Transverse colon (tissue), 4 donors: Measurements from ENCODE around the gene ZNF260. TPM values are rescaled to one million over a fixed set of nuclear protein-coding genes. Genes with fewer than 3 reads are reported as not detected.

Source experiments
- DNase-seq: peaks from one replicate; pipeline ENCODE4 v3.0.0-alpha.2; 2019
- H3K27ac ChIP-seq, 4 donors: fragments of 200-600 bp; sonication (generic); 2 replicates each; pipeline ENCODE4 v1.5.1; 2016 to 2018; ENCODE audit warnings: inconsistent platforms in 4 of 4
- H3K27me3 ChIP-seq: fragments of 200-600 bp; sonication (generic); 2 replicates; pipeline ENCODE4 v1.5.1; 2017; ENCODE audit warnings: inconsistent platforms
- H3K36me3 ChIP-seq, 4 donors: fragments of 200-600 bp; sonication (generic); 2 replicates each; pipeline ENCODE4 v1.5.1; 2017 to 2019; ENCODE audit warnings: inconsistent platforms in 4 of 4
- H3K4me1 ChIP-seq, 4 donors: fragments of 200-600 bp; sonication (generic); 2 replicates each; pipeline ENCODE4 v1.5.1; 2017 to 2020; ENCODE audit warnings: inconsistent platforms in 4 of 4
- H3K4me3 ChIP-seq, 4 donors: fragments of 200-600 bp; sonication (generic); 1 replicate in 1 of 4; 2 replicates in 3 of 4; pipeline versions ENCODE4 v1.5.1 to v1.6.1; 2017 to 2019; ENCODE audit warnings: inconsistent platforms in 4 of 4
- H3K9me3 ChIP-seq, 2 donors: fragments of 200-600 bp; sonication (generic); 2 replicates each; pipeline ENCODE4 v1.5.1; 2017 to 2019; ENCODE audit warnings: inconsistent platforms in 2 of 2
- CTCF ChIP-seq, 5 experiments: fragments of 200-600 bp in 3 of 5; fragments of 450-650 bp in 2 of 5; sonication (generic) in 3 of 5; IDR thresholded peaks; 1 replicate in 2 of 5; 2 replicates in 3 of 5; pipeline ENCODE4 v1.5.1; 2016 to 2017; ENCODE audit warnings: antibody characterized with exemption in 5 of 5, inconsistent platforms in 3 of 5, mild to moderate bottlenecking in 2 of 5, moderate library complexity in 1 of 5
- EP300 ChIP-seq: sonication (generic); formaldehyde crosslinking; IDR thresholded peaks from one replicate; pipeline ENCODE4 v1.6.1; 2017; ENCODE audit warnings: antibody characterized with exemption, low read depth
- POLR2A ChIP-seq: fragments of 450-650 bp; IDR thresholded peaks from one replicate; pipeline ENCODE4 v1.6.1; 2016; ENCODE audit warnings: antibody characterized with exemption, mild to moderate bottlenecking, moderate library complexity
- POLR2AphosphoS5 ChIP-seq, 3 donors: sonication (generic); formaldehyde crosslinking; IDR thresholded peaks; one replicate each; pipeline ENCODE4 v1.6.1; 2016; ENCODE audit warnings: antibody characterized with exemption in 3 of 3
- WGBS, 2 donors: methylation state at CpG; one replicate each; pipeline ENCODE4 v1.1.5; 2018; ENCODE audit warnings: low coverage in 1 of 2; 5-methylcytosine and 5-hydroxymethylcytosine counted together
- in situ Hi-C, 4 donors: fragments of 200-750 bp; cut with MboI; loops; one replicate each; pipeline versions ENCODE4 v1.15.0 to v1.15.1; 2017; ENCODE audit warnings: low sequenced_read_pairs in 3 of 4, low pct_ligation_motif_present in 1 of 4, low pct_unique_long_range_greater_than_20kb in 1 of 4
- intact Hi-C: fragments of 100-400 bp; cut with DNase I; formaldehyde crosslinking; loops from one replicate; pipeline ENCODE4 v1.15.1; 2023; ENCODE audit warnings: low total_unique reads
- total RNA-seq, 4 donors: library from RNA; depleted of rRNA; stranded (reverse); fragments of >200 nt; gene quantifications; one replicate each; pipeline ENCODE4 v1.1.0, GENCODE V29; 2016

ZNF260 gene
- 10 to 100 TPM in 1 of 4 donors, 1 to 10 TPM in 3; 2.6 to 11.1 (median 7.4) TPM for total RNA-seq

- no peaks in the 10 kb centered on the region for H3K27me3 ChIP-seq
- in situ Hi-C loops, result no loop called here
- peak within 1 kb of the TSS; percentile 53 to 80 (median 68) for H3K4me3 ChIP-seq
- peaks cover 0 to 33% (median 7%) of the 10 kb centered on the region in 4 donors for H3K36me3 ChIP-seq
- TF ChIP-seq POLR2A (peak; percentile 58), CTCF (IDR thresholded peaks at IDR 0.05) (peak in 1 of 5 experiments; percentile 23), POLR2AphosphoS5 (IDR thresholded peaks at IDR 0.05) (peak; percentile 49 to 65 (median 55)), EP300 (no peak)
- WGBS, 2 donors, result 0% methylated on average over 51 of the region's 55 CpGs; no CpG with 5 or more reads in 1 of the 2 donors
- intact Hi-C loops, result no loop called here
- DNase-seq, result peak; percentile 97
- peaks cover 7 to 19% (median 11%) of the 10 kb centered on the region in 4 donors for H3K4me1 ChIP-seq
- H3K9me3 ChIP-seq, result peaks cover 38 to 47% of the 10 kb centered on the region in 2 donors
- peak within 1 kb of the TSS; percentile 89 to 93 (median 90) for H3K27ac ChIP-seq
Measured at GRCh38 chr19:36528194-36528920, at the start of gene ZNF260. Gene ZNF260 (minus strand): TSS chr19:36528271. CDS start chr19:36515238, 13,033 bp downstream.

- Histone ChIP-seq H3K27me3 (no peaks in the 10 kb centered on the region), H3K27ac (no peak overlapping the region), H3K4me1 (peaks cover 0 to 12% (median 10%) of the 10 kb centered on the region in 4 donors), H3K9me3 (peaks cover 23 to 38% of the 10 kb centered on the region in 2 donors), H3K36me3 (peaks cover 0 to 63% (median 24%) of the 10 kb centered on the region in 4 donors), H3K4me3 (no peak overlapping the region)
- 97 to 100% methylated on average over 1 to 3 of the region's 3 CpGs for WGBS, 2 donors
- DNase-seq, result no peak
- in situ Hi-C loops, result no loop called here
- intact Hi-C loops, result no loop called here
- TF ChIP-seq POLR2A, result no peak
- TF ChIP-seq CTCF (IDR thresholded peaks at IDR 0.05), result no peak
- TF ChIP-seq EP300, result no peak
- no peak for TF ChIP-seq POLR2AphosphoS5 (IDR thresholded peaks at IDR 0.05)
Measured at GRCh38 chr19:36577271-36577996, 49.4 kb upstream of the ZNF260 start.

GRCh38 chr19:36574741-36575140 lies 46.7 kb upstream of the ZNF260 start:
- WGBS, 2 donors, result 80 to 87% methylated on average over 2 of the region's 2 CpGs
- no peak for DNase-seq
- Histone ChIP-seq H3K27me3 (no peaks in the 10 kb centered on the region), H3K4me3 (peak overlapping the region in 1 of 4 donors; percentile 94), H3K9me3 (peaks cover 2 to 12% of the 10 kb centered on the region in 2 donors), H3K27ac (no peak overlapping the region), H3K36me3 (peaks cover 0 to 43% (median 16%) of the 10 kb centered on the region in 4 donors), H3K4me1 (peaks cover 0 to 18% (median 14%) of the 10 kb centered on the region in 4 donors)
- in situ Hi-C loops, result no loop called here
- no peak for TF ChIP-seq POLR2A
- TF ChIP-seq CTCF (IDR thresholded peaks at IDR 0.05), result no peak
- no peak for TF ChIP-seq EP300
- TF ChIP-seq POLR2AphosphoS5 (IDR thresholded peaks at IDR 0.05), result no peak
- intact Hi-C loops, result no loop called here
